ENCODE results near the gene MLLT10. TPM values are rescaled to one million over a fixed set of nuclear protein-coding genes. Genes with fewer than 3 reads are reported as not detected.

Gene MLLT10
- total and polyA plus RNA-seq, 2 of the 8 experiments (the other 6 are each of a cell fraction or from before 2014, with no cell fraction given) = 53.1 to 62.1 TPM

GRCh38 chr10:21514129-21514817 lies 19.8 kb upstream of the MLLT10 start:
- Histone ChIP-seq H2BK5ac (ENCODE audit: low read depth, low read length) (no peak overlapping the region), H4K20me1 (replicated peaks in 1 of 2; ENCODE audit: control insufficient read depth in 1 of 2, insufficient read depth in 2 of 2, low read length in 2 of 2) (peaks cover 0 to 2% of the 10 kb centered on the region in 2 experiments), H3K23ac (ENCODE audit: insufficient read length) (no peak overlapping the region), H2BK20ac (ENCODE audit: low read length) (no peak overlapping the region), H3K23me2 (ENCODE audit: low read depth, low read length) (peaks cover 29% of the 10 kb centered on the region), H3K4ac (replicated peaks; ENCODE audit: insufficient read length, low read depth, low read length) (no peak overlapping the region), H4K8ac (ENCODE audit: extremely low read depth, insufficient read depth, low read length) (no peak overlapping the region), H2BK120ac (replicated peaks; ENCODE audit: low read depth, low read length) (no peak overlapping the region), H2BK12ac (ENCODE audit: low read depth, low read length) (no peak overlapping the region; the same call in 1 of the 2 replicates), H3K14ac (ENCODE audit: insufficient read length) (no peak overlapping the region), H3K4me3 (ENCODE audit: extremely low read depth in 1 of 4, insufficient read depth in 2 of 4, low read depth in 3 of 4, low read length in 4 of 4) (peak overlapping the region; percentile 66 to 90 (median 80)), H3K18ac (ENCODE audit: extremely low read depth, low read length) (no peak overlapping the region), H3K36me3 (ENCODE audit: control insufficient read depth in 2 of 4, insufficient read depth in 4 of 4, low read length in 3 of 4) (no peaks in the 10 kb centered on the region), H2AFZ (ENCODE audit: low read length) (no peak overlapping the region), H4K91ac (replicated peaks; ENCODE audit: insufficient read length, low read length) (no peak overlapping the region), H3K27me3 (replicated peaks in 1 of 4; ENCODE audit: control insufficient read depth in 3 of 4, extremely low read depth in 1 of 4, insufficient read depth in 3 of 4, low read length in 3 of 4) (no peaks in the 10 kb centered on the region; a peak in 2 of 7 replicates), H2AK5ac (ENCODE audit: low read depth, low read length) (no peak overlapping the region), H3K9me3 (ENCODE audit: insufficient read depth in 2 of 2, low read depth in 1 of 2, low read length in 1 of 2) (no peaks in the 10 kb centered on the region), H3K4me2 (ENCODE audit: insufficient read depth in 1 of 2, low read depth in 2 of 2, low read length in 2 of 2) (peak overlapping the region; percentile 96 to 100), H3K79me2 (ENCODE audit: control insufficient read depth in 1 of 2, insufficient read depth in 2 of 2, low read length in 2 of 2) (peaks cover 0 to 60% of the 10 kb centered on the region in 2 experiments; a peak in 3 of 4 replicates), H2BK15ac (ENCODE audit: low read length) (no peak overlapping the region), H3K27ac (ENCODE audit: low read depth, low read length) (no peak overlapping the region), H3K9ac (replicated peaks in 1 of 4; ENCODE audit: extremely low read depth in 1 of 4, low read depth in 3 of 4, low read length in 3 of 4) (peak overlapping the region in 1 of 4 experiments; percentile 26; a peak in 1 of 7 replicates), H4K5ac (ENCODE audit: insufficient read length, low read depth, low read length) (no peak overlapping the region), H3K79me1 (ENCODE audit: low read depth, low read length) (no peaks in the 10 kb centered on the region), H3K4me1 (replicated peaks in 1 of 4; ENCODE audit: control insufficient read depth in 3 of 4, insufficient read depth in 4 of 4, low read length in 3 of 4) (peaks cover 6 to 30% (median 20%) of the 10 kb centered on the region in 4 experiments; a peak in 6 of 7 replicates), H3K56ac (replicated peaks; ENCODE audit: insufficient read length, low read depth, low read length) (no peak overlapping the region)
- WGBS, 2 experiments (ENCODE audit: extremely low coverage in 1 of 2, insufficient coverage in 1 of 2, insufficient read length in 1 of 2, insufficient replicate concordance in 2 of 2, low coverage in 1 of 2, low lambda C conversion rate in 2 of 2, missing lambda C conversion rate in 1 of 2) = 34% methylated on average over 5 of the region's 6 CpGs; no CpG with 5 or more reads in 1 of the 2 experiments
- POLR2A ChIA-PET (ENCODE audit: partially characterized antibody) = interaction anchor here (0.5 to 17.3 kb wide), 4 partner anchors 8 to 78 kb away, joined by 3 to 352 read pairs (median 162); partner anchors contain the start of gene SKIDA1
- TF ChIP-seq RXRA (IDR thresholded peaks at IDR 0.05; ENCODE audit: insufficient read depth, low read depth, low read length) (no peak), GABPA (IDR thresholded peaks at IDR 0.05; ENCODE audit: borderline replicate concordance, insufficient read depth, low read length) (no peak)
- FAIRE-seq (no peak), DNase-seq (ENCODE audit: low read depth in 1 of 2, low spot score in 2 of 2) (no peak)
- CTCF ChIA-PET (ENCODE audit: partially characterized antibody) = interaction anchor here (0.8 to 4.2 kb wide), 5 partner anchors 14 to 236 kb away, joined by 3 to 24 read pairs (median 3); no protein-coding TSS in a partner anchor
